H1 (cell line): ENCODE results near the gene TGFA. TPM values are rescaled to one million over a fixed set of nuclear protein-coding genes. Genes with fewer than 3 reads are reported as not detected.
A peak's percentile ranks its signal among the peaks of the same experiment; 100 is the strongest.

Experiments used
- CTCF ChIA-PET: fragments of 300-600 bp; sonication (Branson Sonifier 250); formaldehyde crosslinking; loops from one replicate; lab custom pipeline; 2021; ENCODE audit not compliant: partially characterized antibody; lab: Charles Lee
- POLR2A ChIA-PET: fragments of 300-600 bp; sonication (Branson Sonifier 250); formaldehyde crosslinking; loops from one replicate; lab custom pipeline; 2021; ENCODE audit warnings: inconsistent platforms; ENCODE audit not compliant: partially characterized antibody; lab: Charles Lee
- DNase-seq, 2 experiments: peaks; one replicate each; pipeline versions ENCODE4 v3.0.0 to v3.0.0-alpha.2; 2010 to 2022; ENCODE audit warnings: low spot score in 2 of 2, low read depth in 1 of 2, mixed read lengths in 1 of 2
- FAIRE-seq: peaks from 2 replicates; lab custom pipeline; 2011; peaks lifted over from hg19 to GRCh38; lab: Jason Lieb, UNC
- H2AFZ ChIP-seq: 2 replicates; pipeline ENCODE4 v1.8.1; 2012; ENCODE audit warnings: low read length, inconsistent platforms
- H2AK5ac ChIP-seq: 2 replicates; pipeline ENCODE4 v1.6.1; 2013; ENCODE audit warnings: low read depth, low read length
- H2BK120ac ChIP-seq: replicated peaks from 2 replicates; pipeline ENCODE3; 2013; ENCODE audit warnings: low read depth, low read length, inconsistent platforms
- H2BK12ac ChIP-seq: 2 replicates; pipeline ENCODE4 v1.6.1; 2013; ENCODE audit warnings: low read depth, low read length
- H2BK15ac ChIP-seq: 2 replicates; pipeline ENCODE4 v1.6.1; 2013; ENCODE audit warnings: low read length
- H2BK20ac ChIP-seq: 2 replicates; pipeline ENCODE4 v1.6.1; 2013; ENCODE audit warnings: low read length
- H2BK5ac ChIP-seq: 2 replicates; pipeline ENCODE4 v1.6.1; 2013; ENCODE audit warnings: low read depth, low read length
- H3K14ac ChIP-seq: 2 replicates; pipeline ENCODE4 v1.6.1; 2013; ENCODE audit warnings: inconsistent platforms; ENCODE audit not compliant: insufficient read length
- H3K18ac ChIP-seq: 2 replicates; pipeline ENCODE4 v1.6.1; 2013; ENCODE audit warnings: low read length; ENCODE audit errors: extremely low read depth
- H3K23ac ChIP-seq: 2 replicates; pipeline ENCODE4 v1.6.1; 2013; ENCODE audit warnings: inconsistent platforms; ENCODE audit not compliant: insufficient read length
- H3K23me2 ChIP-seq: 2 replicates; pipeline ENCODE4 v1.6.1; 2013; ENCODE audit warnings: low read depth, low read length
- H3K27ac ChIP-seq: 2 replicates; pipeline ENCODE4 v1.6.1; 2011; ENCODE audit warnings: low read depth, low read length, inconsistent platforms
- H3K27me3 ChIP-seq, 4 experiments: replicated peaks in 1 of 4; 1 replicate in 1 of 4; 2 replicates in 3 of 4; pipeline versions ENCODE4 v1.6.1 to v1.8.1; 2011 to 2013; ENCODE audit warnings: low read length in 3 of 4, mild to moderate bottlenecking in 3 of 4, inconsistent platforms in 2 of 4, mixed read lengths in 2 of 4, moderate library complexity in 1 of 4; ENCODE audit not compliant: control insufficient read depth in 3 of 4, insufficient read depth in 3 of 4; ENCODE audit errors: extremely low read depth in 1 of 4
- H3K36me3 ChIP-seq, 4 experiments: 2 replicates each; pipeline versions ENCODE4 v1.6.1 to v1.8.1; 2011 to 2013; ENCODE audit warnings: mild to moderate bottlenecking in 4 of 4, low read length in 3 of 4, moderate library complexity in 2 of 4, control low read depth in 1 of 4, inconsistent platforms in 1 of 4; ENCODE audit not compliant: insufficient read depth in 4 of 4, control insufficient read depth in 2 of 4
- H3K4ac ChIP-seq: replicated peaks from 2 replicates; pipeline ENCODE3; 2013; ENCODE audit warnings: low read length, low read depth, mixed read lengths, inconsistent platforms; ENCODE audit not compliant: insufficient read length
- H3K4me1 ChIP-seq, 4 experiments: replicated peaks in 1 of 4; 1 replicate in 1 of 4; 2 replicates in 3 of 4; pipeline versions ENCODE4 v1.6.1 to v1.8.1; 2011 to 2013; ENCODE audit warnings: low read length in 3 of 4, inconsistent platforms in 2 of 4, mixed read lengths in 1 of 4; ENCODE audit not compliant: insufficient read depth in 4 of 4, control insufficient read depth in 3 of 4
- H3K4me2 ChIP-seq, 2 experiments: 2 replicates each; pipeline versions ENCODE4 v1.6.1 to v1.8.1; 2011 to 2013; ENCODE audit warnings: low read depth in 2 of 2, low read length in 2 of 2, control low read depth in 1 of 2, inconsistent platforms in 1 of 2, mild to moderate bottlenecking in 1 of 2; ENCODE audit not compliant: insufficient read depth in 1 of 2
- H3K4me3 ChIP-seq, 4 experiments: fragments of 200-600, 300-600 bp in 1 of 4; sonication (generic), shearing (Covaris generic), sonication (Bioruptor Twin) in 1 of 4; 2 replicates each; pipeline versions ENCODE4 v1.5.1 to v1.8.1; 2011 to 2016; ENCODE audit warnings: low read length in 4 of 4, low read depth in 3 of 4, control low read depth in 2 of 4, inconsistent platforms in 2 of 4, mild to moderate bottlenecking in 2 of 4, mixed read lengths in 1 of 4, moderate library complexity in 1 of 4; ENCODE audit not compliant: insufficient read depth in 2 of 4; ENCODE audit errors: extremely low read depth in 1 of 4
- H3K56ac ChIP-seq: replicated peaks from 2 replicates; pipeline ENCODE3; 2013; ENCODE audit warnings: low read depth, mild to moderate bottlenecking, mixed read lengths, low read length, inconsistent platforms; ENCODE audit not compliant: insufficient read length
- H3K79me1 ChIP-seq: 2 replicates; pipeline ENCODE4 v1.6.1; 2013; ENCODE audit warnings: low read depth, low read length, control low read depth
- H3K79me2 ChIP-seq, 2 experiments: 2 replicates each; pipeline versions ENCODE4 v1.6.1 to v1.8.1; 2012 to 2013; ENCODE audit warnings: low read length in 2 of 2, mild to moderate bottlenecking in 2 of 2, inconsistent platforms in 1 of 2; ENCODE audit not compliant: insufficient read depth in 2 of 2, control insufficient read depth in 1 of 2
- H3K9ac ChIP-seq, 4 experiments: replicated peaks in 1 of 4; 1 replicate in 1 of 4; 2 replicates in 3 of 4; pipeline versions ENCODE4 v1.6.1 to v1.8.1; 2011 to 2013; ENCODE audit warnings: low read depth in 3 of 4, low read length in 3 of 4, control low read depth in 2 of 4, mild to moderate bottlenecking in 2 of 4, moderate library complexity in 2 of 4, inconsistent platforms in 1 of 4; ENCODE audit errors: extremely low read depth in 1 of 4
- H3K9me3 ChIP-seq, 2 experiments: 2 replicates each; pipeline versions ENCODE4 v1.6.1 to v1.8.1; 2012 to 2013; ENCODE audit warnings: mild to moderate bottlenecking in 2 of 2, moderate library complexity in 2 of 2, control low read depth in 1 of 2, inconsistent platforms in 1 of 2, low read depth in 1 of 2, low read length in 1 of 2, mixed read lengths in 1 of 2; ENCODE audit not compliant: insufficient read depth in 2 of 2
- H4K20me1 ChIP-seq, 2 experiments: replicated peaks in 1 of 2; 2 replicates each; pipeline versions ENCODE3 to v1.8.1; 2011 to 2013; ENCODE audit warnings: inconsistent platforms in 2 of 2, low read length in 2 of 2, mild to moderate bottlenecking in 1 of 2; ENCODE audit not compliant: insufficient read depth in 2 of 2, control insufficient read depth in 1 of 2
- H4K5ac ChIP-seq: 2 replicates; pipeline ENCODE4 v1.6.1; 2013; ENCODE audit warnings: low read length, low read depth, mixed read lengths, inconsistent platforms; ENCODE audit not compliant: insufficient read length
- H4K8ac ChIP-seq: 2 replicates; pipeline ENCODE4 v1.8.0; 2013; ENCODE audit warnings: mild to moderate bottlenecking, moderate library complexity, low read length, inconsistent platforms; ENCODE audit not compliant: insufficient read depth; ENCODE audit errors: extremely low read depth
- H4K91ac ChIP-seq: replicated peaks from 2 replicates; pipeline ENCODE3; 2013; ENCODE audit warnings: low read length, mixed read lengths, inconsistent platforms; ENCODE audit not compliant: insufficient read length
- BCL11A ChIP-seq, 2 experiments: IDR thresholded peaks; one replicate each; pipeline ENCODE4 v1.6.1; 2011; ENCODE audit warnings: low read depth in 2 of 2, low read length in 2 of 2, mild to moderate bottlenecking in 2 of 2
- BRCA1 ChIP-seq: IDR thresholded peaks from 2 replicates; pipeline ENCODE4 v1.6.1; 2012; ENCODE audit warnings: low read depth, low read length, improper control_type of control experiment
- CEBPB ChIP-seq: IDR thresholded peaks from 2 replicates; pipeline ENCODE4 v1.6.1; 2012; ENCODE audit warnings: low read depth, low read length
- EP300 ChIP-seq, 2 experiments: IDR thresholded peaks; 1 replicate in 1 of 2; 2 replicates in 1 of 2; pipeline ENCODE4 v1.6.1; 2011 to 2012; ENCODE audit warnings: low read depth in 2 of 2, low read length in 2 of 2, mild to moderate bottlenecking in 2 of 2, borderline replicate concordance in 1 of 2, inconsistent platforms in 1 of 2, moderate library complexity in 1 of 2
- POLR2A ChIP-seq, 2 experiments: IDR thresholded peaks; 1 replicate in 1 of 2; 2 replicates in 1 of 2; pipeline ENCODE4 v1.6.1; 2011; ENCODE audit warnings: low read depth in 2 of 2, low read length in 2 of 2, mild to moderate bottlenecking in 2 of 2; ENCODE audit errors: control extremely low read depth in 1 of 2
- POLR2AphosphoS5 ChIP-seq: IDR thresholded peaks from 2 replicates; pipeline ENCODE4 v1.6.1; 2011; ENCODE audit warnings: low read depth, low read length
- TBP ChIP-seq: IDR thresholded peaks from 2 replicates; pipeline ENCODE4 v1.6.1; 2011; ENCODE audit warnings: low read depth, low read length, improper control_type of control experiment
- YY1 ChIP-seq: IDR thresholded peaks from 2 replicates; pipeline ENCODE4 v1.6.1; 2011; ENCODE audit warnings: low read depth, mild to moderate bottlenecking, low read length
- whole genome bisulfite sequencing, 2 experiments: shearing (Covaris generic) in 1 of 2; methylation state at CpG; one replicate each; pipeline versions ENCODE4 v1.1.6 to v1.1.7; 2013 to 2015; ENCODE audit warnings: low lambda C conversion rate in 2 of 2, mixed read lengths in 2 of 2, inconsistent platforms in 1 of 2, low coverage in 1 of 2, missing lambda C conversion rate in 1 of 2; ENCODE audit not compliant: insufficient replicate concordance in 2 of 2, insufficient coverage in 1 of 2, insufficient read length in 1 of 2; ENCODE audit errors: extremely low coverage in 1 of 2, missing lambda C conversion rate in 1 of 2; 5-methylcytosine and 5-hydroxymethylcytosine counted together
- polyA plus RNA-seq, 7 experiments: library from polyadenylated mRNA; depleted of rRNA in 3 of 7; stranded (reverse) in 5 of 7; unstranded in 2 of 7; fragments of >200 nt in 5 of 7; fragments of 200-250 nt in 2 of 7; gene quantifications; 1 replicate in 5 of 7; 2 replicates in 1 of 7; 4 replicates in 1 of 7; pipeline versions ENCODE4 v1.2.1 to v1.2.3, GENCODE V29; 2011 to 2013; ENCODE audit warnings: missing spikeins in 2 of 7, mixed read lengths in 2 of 7
- total RNA-seq: library from RNA; stranded (reverse); fragmentation: NEBNext Ultra II Directional; extraction: Animal tissue kit (Norgen Biotek cat#: 25700); gene quantifications from 2 replicates; pipeline ENCODE4 v1.2.1, GENCODE V29; 2021

The TGFA gene
- total and polyA plus RNA-seq, 2 of the 8 experiments (the other 6 are each of a cell fraction or from before 2014, with no cell fraction given) = 1.8 to 3.7 TPM

DNA sequence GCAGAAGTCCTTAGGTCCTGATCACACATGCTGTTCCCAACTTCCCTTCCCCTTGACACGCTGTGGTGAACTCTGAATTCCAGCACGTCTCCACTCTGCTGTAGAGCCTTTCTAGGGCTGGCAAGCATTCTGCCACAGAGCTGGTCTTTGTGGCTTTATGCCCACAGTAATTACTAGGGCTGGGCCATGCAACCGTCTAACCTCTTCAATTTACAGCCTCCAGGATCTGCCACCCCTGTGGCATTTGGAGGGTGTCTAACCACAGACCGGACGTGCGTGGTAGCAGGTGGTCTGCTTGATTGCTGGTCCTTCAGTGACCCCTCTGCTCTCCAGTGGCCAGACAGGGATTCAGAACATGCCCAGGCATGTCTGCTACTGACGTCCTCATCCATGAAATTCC lies 43.1 kb upstream of the TGFA start:
- Histone ChIP-seq H3K27me3 (no peaks in the 10 kb centered on the region), H2AFZ (peak overlapping the region; percentile 95), H3K4ac (peak overlapping the region; percentile 42), H2BK120ac (peak overlapping the region; percentile 88), H3K79me2 (no peaks in the 10 kb centered on the region), H4K8ac (no peak overlapping the region), H3K9ac (no peak overlapping the region), H2BK20ac (peak overlapping the region; percentile 90; the same call in 1 of the 2 replicates), H3K79me1 (no peaks in the 10 kb centered on the region), H4K91ac (peak overlapping the region; percentile 67), H4K20me1 (no peaks in the 10 kb centered on the region), H2AK5ac (no peak overlapping the region), H3K27ac (no peak overlapping the region), H3K23ac (no peak overlapping the region), H3K23me2 (no peaks in the 10 kb centered on the region), H3K4me1 (peaks cover 0 to 2% (median 0%) of the 10 kb centered on the region in 4 experiments; a peak in 1 of 7 replicates), H2BK15ac (no peak overlapping the region), H3K14ac (no peak overlapping the region), H2BK5ac (peak overlapping the region; percentile 99; the same call in 1 of the 2 replicates), H3K36me3 (no peaks in the 10 kb centered on the region), H3K56ac (no peak overlapping the region), H3K9me3 (peaks cover 0 to 10% of the 10 kb centered on the region in 2 experiments; a peak in 2 of 4 replicates), H4K5ac (no peak overlapping the region), H3K4me3 (no peak overlapping the region), H3K18ac (peak overlapping the region; percentile 85), H2BK12ac (peak overlapping the region; percentile 92; the same call in 1 of the 2 replicates), H3K4me2 (no peak overlapping the region)
- CTCF ChIA-PET = interaction anchor here (0.9 to 1.4 kb wide), 3 partner anchors 21 to 255 kb away, joined by 3 to 4 read pairs (median 3); no protein-coding TSS in a partner anchor
- 78% methylated on average over 7 of the region's 7 CpGs; no CpG with 5 or more reads in 1 of the 2 experiments for WGBS, 2 experiments
- DNase-seq (no peak), FAIRE-seq (no peak)
- POLR2A ChIA-PET = no interaction called here
- TF ChIP-seq YY1 (no peak), POLR2AphosphoS5 (no peak), TBP (no peak), EP300 (IDR thresholded peaks at IDR 0.05; ENCODE audit: borderline replicate concordance in 1 of 2, low read depth in 2 of 2, low read length in 2 of 2) (no peak), POLR2A (IDR thresholded peaks at IDR 0.05; ENCODE audit: control extremely low read depth in 1 of 2, low read depth in 2 of 2, low read length in 2 of 2) (no peak), BCL11A (IDR thresholded peaks at IDR 0.05; ENCODE audit: low read depth in 2 of 2, low read length in 2 of 2) (no peak), BRCA1 (no peak), CEBPB (no peak)
